WERI-Rb-1 (cell line): Measurements from ENCODE around the gene ADGRL3.
"Not testable (repeated sequence)": the region's sequence is repeated elsewhere in the genome, so short reads cannot be mapped to it uniquely, and the experiment has no call there.

ENCODE experiments used
- DNase-seq: peaks from one replicate; pipeline ENCODE4 v3.0.0-alpha.2; 2020
- H3K27ac ChIP-seq: fragments of 250-450 bp; sonication (Bioruptor Pico); 2 replicates; pipeline ENCODE4 v1.5.1; 2020; ENCODE audit warnings: mild to moderate bottlenecking, moderate library complexity
- H3K27me3 ChIP-seq: fragments of 250-450 bp; sonication (Bioruptor Pico); 2 replicates; pipeline ENCODE4 v1.5.1; 2021; ENCODE audit warnings: mild to moderate bottlenecking, low read depth, moderate library complexity; ENCODE audit not compliant: insufficient read depth, severe bottlenecking
- H3K36me3 ChIP-seq: fragments of 250-450 bp; sonication (Bioruptor Pico); 2 replicates; pipeline ENCODE4 v1.5.1; 2020; ENCODE audit warnings: mild to moderate bottlenecking, moderate library complexity
- H3K4me3 ChIP-seq: 2 replicates; pipeline ENCODE4 v1.5.1; 2011; ENCODE audit warnings: low read depth, mild to moderate bottlenecking, control low read depth, low read length
- H3K9me3 ChIP-seq: fragments of 250-450 bp; sonication (Bioruptor Pico); 2 replicates; pipeline ENCODE4 v1.5.1; 2021; ENCODE audit warnings: mild to moderate bottlenecking, moderate library complexity; ENCODE audit not compliant: severe bottlenecking
- CTCF ChIP-seq: IDR thresholded peaks from 2 replicates; pipeline ENCODE4 v1.5.1; 2011; ENCODE audit warnings: low read depth, mild to moderate bottlenecking, control low read depth, inconsistent platforms, low read length

The ADGRL3 gene

DNA sequence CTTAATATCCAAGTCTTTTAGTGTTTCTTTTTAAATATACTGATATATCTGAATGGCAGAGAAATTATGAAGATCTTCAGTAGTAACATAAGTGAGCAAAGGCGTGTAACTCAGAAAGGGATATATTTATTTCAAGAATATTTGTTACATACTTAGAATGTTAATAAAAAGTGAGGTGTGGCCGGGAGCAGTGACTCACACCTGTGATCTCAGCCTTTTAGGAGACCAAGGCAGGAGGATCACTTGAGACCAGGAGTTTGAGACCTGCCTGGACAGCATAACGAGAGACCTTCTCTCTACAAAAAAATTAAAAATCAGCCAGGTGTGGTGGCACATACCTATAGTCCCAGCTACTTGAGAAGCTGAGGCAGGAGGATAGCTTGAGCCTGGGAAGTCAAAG is 651.0 kb downstream of the ADGRL3 start:
- H3K27ac ChIP-seq, result no peak overlapping the region
- H3K4me3 ChIP-seq, result no peak overlapping the region
- no peaks in the 10 kb centered on the region for H3K9me3 ChIP-seq
- DNase-seq, result no peak
- TF ChIP-seq CTCF, result no peak
- H3K27me3 ChIP-seq, result no peaks in the 10 kb centered on the region
- H3K36me3 ChIP-seq, result no peaks in the 10 kb centered on the region

GRCh38 chr4:61852105-61852504 is 652.0 kb downstream of the ADGRL3 start:
- not testable (repeated sequence) for DNase-seq, H3K4me3 ChIP-seq, H3K9me3 ChIP-seq, H3K36me3 ChIP-seq, H3K27me3 ChIP-seq, H3K27ac ChIP-seq

DNA sequence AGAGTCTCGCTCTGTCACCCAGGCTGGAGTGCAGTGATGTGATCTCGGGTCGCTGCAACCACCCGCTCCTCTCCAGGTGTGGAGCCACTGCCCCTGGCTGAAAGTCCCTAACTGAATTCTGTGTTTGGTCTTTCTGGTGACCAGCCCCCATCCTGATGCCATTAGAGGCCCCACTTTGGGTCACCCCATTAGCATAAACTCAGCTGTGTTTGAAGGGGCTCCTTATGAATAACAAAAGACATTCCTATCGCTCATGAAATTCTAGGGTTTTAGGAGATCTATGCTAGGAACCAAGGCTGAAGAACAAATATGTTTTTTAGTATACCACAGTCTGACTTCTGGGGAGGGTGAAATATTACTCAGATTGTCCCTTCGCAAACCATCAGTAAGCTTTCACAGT is 652.9 kb downstream of the ADGRL3 start:
- no peak for TF ChIP-seq CTCF
- H3K27ac ChIP-seq, result no peak overlapping the region
- H3K27me3 ChIP-seq, result no peaks in the 10 kb centered on the region
- H3K9me3 ChIP-seq, result no peaks in the 10 kb centered on the region
- H3K36me3 ChIP-seq, result no peaks in the 10 kb centered on the region
- H3K4me3 ChIP-seq, result no peak overlapping the region
- DNase-seq, result no peak

- no peak overlapping the region for H3K4me3 ChIP-seq
- no peak for DNase-seq
- no peaks in the 10 kb centered on the region for H3K36me3 ChIP-seq
- no peak overlapping the region for H3K27ac ChIP-seq
- H3K27me3 ChIP-seq, result no peaks in the 10 kb centered on the region
- H3K9me3 ChIP-seq, result no peaks in the 10 kb centered on the region
- TF ChIP-seq CTCF, result no peak
Measured at GRCh38 chr4:61860376-61860775, 660.2 kb downstream of the ADGRL3 start.

- no peaks in the 10 kb centered on the region for H3K27me3 ChIP-seq
- H3K9me3 ChIP-seq, result no peaks in the 10 kb centered on the region
- no peak overlapping the region for H3K27ac ChIP-seq
- no peak overlapping the region for H3K4me3 ChIP-seq
- no peak for DNase-seq
- no peaks in the 10 kb centered on the region for H3K36me3 ChIP-seq
- TF ChIP-seq CTCF, result no peak
Measured at GRCh38 chr4:61864286-61864685, 664.2 kb downstream of the ADGRL3 start.

- TF ChIP-seq CTCF, result no peak
- Histone ChIP-seq H3K9me3 (no peaks in the 10 kb centered on the region), H3K4me3 (no peak overlapping the region), H3K27ac (no peak overlapping the region), H3K36me3 (no peaks in the 10 kb centered on the region), H3K27me3 (no peaks in the 10 kb centered on the region)
- DNase-seq, result no peak
Measured at GRCh38 chr4:61866378-61867030, 666.4 kb downstream of the ADGRL3 start.
